Mucosa of descending colon (tissue), 3 donors: ENCODE measurements around the gene MIB1. TPM values are rescaled to one million over a fixed set of nuclear protein-coding genes. Genes with fewer than 3 reads are reported as not detected.

Experiments
- ATAC-seq: fragments of 200-7000 bp; cut with Tn5 transposase; one replicate; pipeline ENCODE4 v1.9.1; 2020; ENCODE audit warnings: mild to moderate bottlenecking, moderate library complexity
- DNase-seq, 3 donors: peaks; one replicate each; pipeline ENCODE4 v3.0.0-alpha.2; 2020
- H3K36me3 ChIP-seq: fragments of 200-600 bp; one replicate; pipeline ENCODE4 v1.8.0; 2021; ENCODE audit warnings: low read depth, mild to moderate bottlenecking
- H3K4me1 ChIP-seq: fragments of 200-600 bp; one replicate; pipeline ENCODE4 v1.8.0; 2021; ENCODE audit warnings: low read depth, mild to moderate bottlenecking
- H3K4me3 ChIP-seq: fragments of 200-600 bp; one replicate; pipeline ENCODE4 v1.8.0; 2021; ENCODE audit warnings: mild to moderate bottlenecking
- H3K9me3 ChIP-seq: fragments of 200-600 bp; one replicate; pipeline ENCODE4 v1.8.0; 2021; ENCODE audit warnings: mild to moderate bottlenecking
- intact Hi-C, 2 donors: fragments of 100-400 bp; cut with DNase I in 1 of 2; cut with micrococcal nuclease in 1 of 2; formaldehyde crosslinking; loops; one replicate each; pipeline versions ENCODE4 v1.11.0 to v1.11.1; 2022; cut with DNase I, micrococcal nuclease
- total RNA-seq, 3 donors: library from RNA; stranded (reverse); fragmentation: NEBNext Ultra II Directional in 2 of 3; extraction: Animal tissue kit (Norgen Biotek cat#: 25700) in 2 of 3; gene quantifications; one replicate each; pipeline versions ENCODE4 v1.2.1 to v1.2.4, GENCODE V29; 2021 to 2023
- TF ChIP-seq, protein P1 (sequence below): fragments of 200-600 bp; IDR thresholded peaks from one replicate; pipeline ENCODE4 v1.8.0; 2022; ENCODE audit warnings: antibody characterized with exemption, mild to moderate bottlenecking
- donor health status: DM: no; HTN: no; CAD: no; lungs with moderate emphysema.
- donor health status: DM: no; HTN: no; CAD: no.
- donor health status: DM: no; HTN: yes; CAD: no.

Gene MIB1
- total RNA-seq, 3 donors from 2014 or later, result 29.0 to 45.1 (median 33.1) TPM

DNA sequence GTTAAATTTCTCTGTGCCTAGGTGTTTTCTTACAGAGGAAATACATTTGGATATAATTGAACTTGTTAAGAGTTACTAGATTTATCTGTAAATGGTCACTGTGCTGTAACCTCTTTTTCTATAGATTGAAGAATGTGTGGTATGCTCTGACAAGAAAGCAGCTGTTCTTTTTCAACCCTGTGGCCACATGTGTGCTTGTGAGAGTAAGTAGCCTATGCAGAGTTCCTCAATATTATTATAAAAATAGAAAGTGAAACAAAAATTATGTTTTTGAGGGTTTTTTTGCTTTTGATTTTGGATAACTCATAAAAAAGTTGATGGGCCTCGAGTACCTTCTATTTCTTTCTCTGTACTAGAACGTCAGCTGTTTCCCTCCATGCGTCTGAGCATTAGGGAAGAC is 112.4 kb downstream of the MIB1 start:
- Histone ChIP-seq H3K36me3 (no peaks in the 10 kb centered on the region), H3K4me3 (no peak overlapping the region), H3K9me3 (no peaks in the 10 kb centered on the region), H3K4me1 (no peaks in the 10 kb centered on the region)
- intact Hi-C loops, result no loop called here
- DNase-seq, result no peak
- TF ChIP-seq, protein P1, sequence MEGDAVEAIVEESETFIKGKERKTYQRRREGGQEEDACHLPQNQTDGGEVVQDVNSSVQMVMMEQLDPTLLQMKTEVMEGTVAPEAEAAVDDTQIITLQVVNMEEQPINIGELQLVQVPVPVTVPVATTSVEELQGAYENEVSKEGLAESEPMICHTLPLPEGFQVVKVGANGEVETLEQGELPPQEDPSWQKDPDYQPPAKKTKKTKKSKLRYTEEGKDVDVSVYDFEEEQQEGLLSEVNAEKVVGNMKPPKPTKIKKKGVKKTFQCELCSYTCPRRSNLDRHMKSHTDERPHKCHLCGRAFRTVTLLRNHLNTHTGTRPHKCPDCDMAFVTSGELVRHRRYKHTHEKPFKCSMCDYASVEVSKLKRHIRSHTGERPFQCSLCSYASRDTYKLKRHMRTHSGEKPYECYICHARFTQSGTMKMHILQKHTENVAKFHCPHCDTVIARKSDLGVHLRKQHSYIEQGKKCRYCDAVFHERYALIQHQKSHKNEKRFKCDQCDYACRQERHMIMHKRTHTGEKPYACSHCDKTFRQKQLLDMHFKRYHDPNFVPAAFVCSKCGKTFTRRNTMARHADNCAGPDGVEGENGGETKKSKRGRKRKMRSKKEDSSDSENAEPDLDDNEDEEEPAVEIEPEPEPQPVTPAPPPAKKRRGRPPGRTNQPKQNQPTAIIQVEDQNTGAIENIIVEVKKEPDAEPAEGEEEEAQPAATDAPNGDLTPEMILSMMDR, result no peak
- ATAC-seq, result peak; percentile 16

DNA sequence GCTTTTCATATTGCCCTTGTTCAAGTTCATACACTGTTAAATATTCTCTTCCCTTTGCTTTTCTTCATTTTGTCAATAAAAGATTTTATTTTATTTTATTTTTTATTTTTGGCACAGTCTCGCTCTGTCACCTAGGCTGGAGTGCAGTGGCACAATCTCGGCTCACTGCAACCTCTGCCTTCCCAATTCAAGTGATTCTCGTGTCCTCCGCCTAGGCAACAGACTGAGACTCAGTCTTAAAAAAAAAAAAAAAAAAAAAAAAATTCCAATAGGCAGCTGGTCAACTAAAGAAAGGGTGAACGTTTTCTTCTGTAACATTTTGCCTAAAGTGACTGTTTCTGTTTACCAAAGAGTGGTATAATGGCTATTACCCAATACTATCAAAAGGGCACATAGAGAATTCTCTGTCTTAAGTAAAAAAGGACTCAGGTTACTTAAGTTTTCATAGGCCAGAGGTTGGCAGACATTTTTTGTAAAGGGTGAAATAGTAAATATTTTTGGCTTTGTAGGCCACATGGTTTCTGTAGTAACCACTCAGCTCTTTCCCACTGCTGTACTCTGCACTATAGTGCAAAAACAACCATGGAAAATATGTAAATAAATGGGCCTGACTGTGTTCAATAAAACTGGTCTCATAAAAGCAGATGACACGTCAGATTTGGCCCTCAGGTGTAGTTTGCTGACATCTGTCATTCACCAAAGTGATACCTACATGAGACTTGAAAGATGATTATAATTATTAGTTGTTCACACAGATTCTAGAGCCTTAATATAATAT is 113.4 kb downstream of the MIB1 start:
- H3K9me3 ChIP-seq, result no peaks in the 10 kb centered on the region
- H3K4me3 ChIP-seq, result no peak overlapping the region
- TF ChIP-seq, protein P1, result no peak
- peak in 1 of 3 donors; percentile 6 for DNase-seq
- intact Hi-C loops, result no loop called here
- H3K36me3 ChIP-seq, result no peaks in the 10 kb centered on the region
- no peaks in the 10 kb centered on the region for H3K4me1 ChIP-seq
- ATAC-seq, result peak; percentile 79

DNA sequence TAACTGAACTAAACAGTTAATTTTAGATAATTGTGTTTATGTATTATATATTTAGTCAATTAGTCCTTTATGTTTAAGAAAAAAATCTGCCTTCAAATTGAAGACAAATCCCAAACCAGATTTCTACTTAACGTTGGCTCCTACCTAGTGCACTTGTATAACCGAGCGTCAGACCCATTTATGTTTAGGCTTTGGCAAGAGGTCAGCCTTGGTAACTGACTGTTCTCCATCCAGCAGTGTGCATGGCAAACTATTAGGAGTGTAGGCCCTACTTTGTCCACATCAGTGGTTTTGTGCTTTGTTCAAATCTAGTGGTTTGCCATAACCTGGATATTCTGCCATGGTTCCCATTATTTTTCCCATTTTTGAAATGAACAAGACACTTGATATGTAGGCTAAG is 114.8 kb downstream of the MIB1 start:
- no peak overlapping the region for H3K4me3 ChIP-seq
- ATAC-seq (no peak), DNase-seq (no peak)
- no peaks in the 10 kb centered on the region for H3K9me3 ChIP-seq
- no peaks in the 10 kb centered on the region for H3K36me3 ChIP-seq
- intact Hi-C loops, result no loop called here
- H3K4me1 ChIP-seq, result no peaks in the 10 kb centered on the region
- TF ChIP-seq, protein P1, result no peak

DNA sequence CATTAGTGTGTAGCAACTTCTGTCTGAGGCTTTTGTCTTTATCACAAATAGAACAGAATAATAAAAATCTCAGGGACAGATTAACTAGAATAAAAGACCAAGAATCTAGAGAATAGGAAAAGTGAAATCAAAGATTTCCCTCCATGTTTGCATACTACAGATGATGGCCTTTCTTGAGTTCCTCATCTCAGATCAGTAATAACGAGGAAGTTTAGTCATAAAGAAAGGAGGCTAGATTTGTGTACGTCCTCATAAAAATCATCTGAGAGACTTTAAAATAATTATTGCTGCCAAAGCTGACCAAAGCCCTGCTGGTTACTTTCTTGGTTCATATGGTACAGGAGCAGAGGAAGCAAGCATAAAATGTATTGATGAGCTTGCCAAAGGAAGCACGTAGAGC is 117.3 kb downstream of the MIB1 start:
- Histone ChIP-seq H3K4me1 (no peaks in the 10 kb centered on the region), H3K9me3 (no peaks in the 10 kb centered on the region), H3K36me3 (no peaks in the 10 kb centered on the region), H3K4me3 (no peak overlapping the region)
- intact Hi-C loops, result no loop called here
- ATAC-seq (no peak), DNase-seq (no peak)
- TF ChIP-seq, protein P1, result no peak

DNA sequence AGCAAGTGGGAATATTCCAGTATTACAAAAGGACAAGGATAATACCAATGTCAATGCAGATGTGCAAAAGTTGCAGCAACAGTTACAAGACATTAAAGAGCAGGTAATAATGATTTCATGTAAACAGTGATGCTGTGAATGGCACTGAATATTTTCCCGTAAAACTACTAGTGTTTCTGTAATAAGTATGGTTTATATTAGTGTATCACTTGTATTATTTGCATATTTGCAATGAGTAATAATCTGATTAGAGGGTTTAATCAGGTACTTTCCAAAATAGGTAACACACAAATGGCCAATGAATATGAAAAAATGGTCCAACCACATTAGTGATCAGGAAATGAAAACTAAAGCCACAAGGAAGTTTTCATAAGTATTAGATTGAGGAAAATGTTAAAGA is 118.0 kb downstream of the MIB1 start:
- no peak for DNase-seq
- intact Hi-C loops, result no loop called here
- no peaks in the 10 kb centered on the region for H3K36me3 ChIP-seq

More for the DNA sequence above, 118.0 kb downstream of the MIB1 start:
- TF ChIP-seq, protein P1, result no peak
- Histone ChIP-seq H3K9me3 (no peaks in the 10 kb centered on the region), H3K4me3 (no peak overlapping the region), H3K4me1 (no peaks in the 10 kb centered on the region)
- ATAC-seq, result no peak
